ENCODE measurements around the gene ANTKMT. TPM values are rescaled to one million over a fixed set of nuclear protein-coding genes. Genes with fewer than 3 reads are reported as not detected.
A peak's percentile ranks its signal among the peaks of the same experiment; 100 is the strongest.

The ANTKMT gene
- total RNA-seq, 6 donors from 2014 or later, result 38.7 to 69.7 (median 55.7) TPM

DNA sequence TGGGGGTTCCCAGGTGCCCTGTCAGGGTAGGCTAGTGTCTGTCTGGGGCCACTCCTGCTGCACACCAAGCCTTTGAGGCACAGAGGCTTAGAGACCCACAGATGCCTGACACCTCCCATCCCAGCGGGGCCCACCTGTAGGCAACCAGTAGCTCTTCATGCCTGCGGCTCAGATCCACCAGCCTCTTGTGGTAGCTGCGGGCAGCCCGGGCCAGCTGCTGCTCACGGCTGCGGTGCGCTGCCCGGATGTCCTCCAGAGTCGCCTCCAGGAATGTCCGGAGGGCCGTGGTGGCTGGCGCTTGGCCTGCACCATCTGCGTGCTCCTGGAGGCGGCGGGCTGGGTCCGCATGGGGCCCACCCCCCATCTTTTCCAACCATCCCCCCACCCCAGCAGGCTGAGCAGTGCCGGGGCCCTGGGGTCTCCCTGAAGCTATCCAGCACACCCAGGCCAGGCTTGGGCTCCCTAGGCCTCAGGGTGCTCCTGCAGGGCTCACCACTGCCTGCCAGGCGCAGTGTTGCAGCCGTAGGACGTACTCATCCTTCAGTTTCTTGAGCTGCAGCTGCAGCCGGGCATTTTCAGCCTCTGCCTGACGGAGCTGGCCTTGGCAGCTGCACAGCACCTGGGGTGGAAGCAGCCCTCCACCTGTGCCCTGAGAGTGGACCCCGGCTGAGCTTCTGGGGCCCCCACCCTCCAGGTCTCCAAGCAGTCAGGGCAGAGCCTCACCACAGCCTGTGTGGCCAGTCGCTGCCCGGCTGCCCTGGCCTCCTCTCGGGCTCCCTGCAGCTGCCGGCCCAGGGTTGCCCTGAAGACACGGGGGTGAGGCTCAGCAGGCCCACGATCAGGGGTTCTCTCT is 3.5 kb downstream of the ANTKMT start:
- peaks cover 0 to 29% (median 17%) of the 10 kb centered on the region in 4 donors for H3K27me3 ChIP-seq
- DNase-seq (peak in 1 of 2 donors; percentile 79), ATAC-seq (ENCODE audit: low FRiP score in 2 of 2) (no peak)
- TF ChIP-seq POLR2AphosphoS5 (IDR thresholded peaks at IDR 0.05) (no peak), POLR2A (IDR thresholded peaks at IDR 0.05) (no peak), EP300 (IDR thresholded peaks at IDR 0.05) (no peak)
- TF ChIP-seq, protein P1, sequence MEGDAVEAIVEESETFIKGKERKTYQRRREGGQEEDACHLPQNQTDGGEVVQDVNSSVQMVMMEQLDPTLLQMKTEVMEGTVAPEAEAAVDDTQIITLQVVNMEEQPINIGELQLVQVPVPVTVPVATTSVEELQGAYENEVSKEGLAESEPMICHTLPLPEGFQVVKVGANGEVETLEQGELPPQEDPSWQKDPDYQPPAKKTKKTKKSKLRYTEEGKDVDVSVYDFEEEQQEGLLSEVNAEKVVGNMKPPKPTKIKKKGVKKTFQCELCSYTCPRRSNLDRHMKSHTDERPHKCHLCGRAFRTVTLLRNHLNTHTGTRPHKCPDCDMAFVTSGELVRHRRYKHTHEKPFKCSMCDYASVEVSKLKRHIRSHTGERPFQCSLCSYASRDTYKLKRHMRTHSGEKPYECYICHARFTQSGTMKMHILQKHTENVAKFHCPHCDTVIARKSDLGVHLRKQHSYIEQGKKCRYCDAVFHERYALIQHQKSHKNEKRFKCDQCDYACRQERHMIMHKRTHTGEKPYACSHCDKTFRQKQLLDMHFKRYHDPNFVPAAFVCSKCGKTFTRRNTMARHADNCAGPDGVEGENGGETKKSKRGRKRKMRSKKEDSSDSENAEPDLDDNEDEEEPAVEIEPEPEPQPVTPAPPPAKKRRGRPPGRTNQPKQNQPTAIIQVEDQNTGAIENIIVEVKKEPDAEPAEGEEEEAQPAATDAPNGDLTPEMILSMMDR (IDR thresholded peaks at IDR 0.05), result no peak
- H3K27ac ChIP-seq, result no peak overlapping the region
- H3K4me3 ChIP-seq, result no peak overlapping the region
- peaks cover 0 to 3% (median 0%) of the 10 kb centered on the region in 4 donors for H3K36me3 ChIP-seq
- 55 to 78% methylated on average over 4 to 5 of the region's 29 CpGs for WGBS, 2 donors
- no peaks in the 10 kb centered on the region for H3K9me3 ChIP-seq
- peaks cover 34 to 62% (median 50%) of the 10 kb centered on the region in 4 donors for H3K4me1 ChIP-seq

DNA sequence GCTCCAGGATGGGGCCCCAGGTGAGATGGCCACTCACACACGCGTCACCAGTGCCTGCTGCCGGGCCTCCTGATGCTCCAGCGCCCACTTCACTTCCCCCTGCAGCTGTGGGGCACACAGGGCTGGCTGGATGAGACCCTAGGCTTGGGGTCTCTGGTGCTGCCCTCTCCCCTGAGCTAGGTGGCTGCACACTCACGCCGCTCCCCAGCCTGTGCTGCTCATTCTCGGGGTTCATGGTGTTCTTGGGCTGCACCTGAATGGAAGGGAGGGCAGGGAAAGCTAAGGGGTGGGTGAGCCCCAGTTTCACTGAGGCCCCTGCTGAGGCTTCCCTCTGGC is 4.1 kb downstream of the ANTKMT start:
- H3K4me3 ChIP-seq, result no peak overlapping the region
- DNase-seq (no peak), ATAC-seq (ENCODE audit: low FRiP score in 2 of 2) (no peak)
- peaks cover 0 to 6% (median under 1%) of the 10 kb centered on the region in 4 donors for H3K36me3 ChIP-seq
- TF ChIP-seq EP300 (IDR thresholded peaks at IDR 0.05) (no peak), POLR2A (IDR thresholded peaks at IDR 0.05) (no peak), POLR2AphosphoS5 (IDR thresholded peaks at IDR 0.05) (no peak)
- TF ChIP-seq, protein P1 (IDR thresholded peaks at IDR 0.05), result no peak
- peaks cover 30 to 59% (median 47%) of the 10 kb centered on the region in 4 donors for H3K4me1 ChIP-seq
- WGBS, 2 donors, result 84 to 95% methylated on average over 3 to 7 of the region's 7 CpGs
- peaks cover 0 to 29% (median 17%) of the 10 kb centered on the region in 4 donors for H3K27me3 ChIP-seq
- no peaks in the 10 kb centered on the region for H3K9me3 ChIP-seq
- H3K27ac ChIP-seq, result no peak overlapping the region

DNA sequence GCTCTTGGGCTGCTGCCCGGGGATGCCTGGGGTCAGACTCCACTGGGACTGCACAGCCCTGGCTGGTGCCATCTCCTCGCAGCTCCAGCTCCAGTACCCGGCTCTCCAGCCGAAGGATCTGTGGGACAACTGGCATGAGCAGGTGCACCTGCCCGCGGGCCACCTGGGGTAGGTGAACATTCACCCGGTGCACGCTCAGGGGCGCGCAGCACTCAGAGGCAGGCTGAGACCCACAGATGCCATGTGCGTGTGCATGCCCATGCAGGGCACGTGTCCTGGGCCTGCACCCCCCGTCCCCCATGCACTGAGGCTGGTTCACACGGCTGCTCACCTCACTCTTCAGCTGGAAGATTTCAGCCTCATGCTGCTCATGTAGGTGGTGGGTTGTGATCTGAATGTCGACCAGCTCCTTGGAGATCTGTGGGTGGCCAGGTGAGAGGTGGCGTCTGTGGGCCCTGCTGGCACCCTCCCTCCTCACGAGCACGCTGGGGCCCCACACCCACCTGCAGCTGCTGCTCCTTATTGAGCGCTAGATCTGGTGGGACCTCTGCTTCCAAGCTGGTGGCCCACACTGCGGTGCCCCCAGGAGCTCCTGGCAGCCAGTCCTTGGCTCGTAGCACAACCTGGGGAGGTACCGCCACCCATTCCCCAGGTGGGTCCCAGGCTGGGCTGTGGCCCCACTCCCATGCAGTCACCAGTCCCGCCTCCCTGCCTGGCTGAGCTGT is 4.7 kb downstream of the ANTKMT start:
- TF ChIP-seq EP300 (IDR thresholded peaks at IDR 0.05) (no peak), POLR2A (IDR thresholded peaks at IDR 0.05) (peak in 1 of 4 donors; percentile 0), POLR2AphosphoS5 (IDR thresholded peaks at IDR 0.05) (no peak)
- TF ChIP-seq, protein P1 (IDR thresholded peaks at IDR 0.05), result no peak
- no peak overlapping the region for H3K27ac ChIP-seq
- peaks cover 0 to 11% (median 4%) of the 10 kb centered on the region in 4 donors for H3K36me3 ChIP-seq
- ATAC-seq (ENCODE audit: low FRiP score in 2 of 2), result no peak
- peak overlapping the region in 2 of 4 donors; percentile 54 to 64 for H3K4me3 ChIP-seq
- H3K4me1 ChIP-seq, result peaks cover 27 to 53% (median 41%) of the 10 kb centered on the region in 4 donors
- no peaks in the 10 kb centered on the region for H3K9me3 ChIP-seq
- peaks cover 0 to 29% (median 17%) of the 10 kb centered on the region in 4 donors for H3K27me3 ChIP-seq
- peak in 1 of 2 donors; percentile 78 for DNase-seq
- WGBS, 2 donors, result 58 to 74% methylated on average over 3 to 13 of the region's 23 CpGs

DNA sequence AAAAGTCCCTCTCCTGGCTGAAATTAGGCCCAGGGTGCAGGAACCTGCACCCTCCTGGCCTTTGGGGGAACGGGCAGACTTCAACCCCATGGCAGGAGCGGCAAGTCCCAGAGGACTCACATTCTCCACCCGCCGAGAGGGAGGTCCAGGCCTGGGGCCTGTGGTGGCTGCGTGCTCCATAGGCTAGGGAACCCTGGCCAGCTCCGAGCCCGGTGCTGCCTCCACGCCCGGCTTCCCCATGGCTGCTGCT is 5.2 kb downstream of the ANTKMT start:
- peak overlapping the region in 3 of 4 donors; percentile 54 to 65 (median 64) for H3K4me3 ChIP-seq
- no peak for TF ChIP-seq EP300 (IDR thresholded peaks at IDR 0.05)
- peak in 1 of 4 donors; percentile 5 for TF ChIP-seq POLR2A (IDR thresholded peaks at IDR 0.05)

More for the DNA sequence above, 5.2 kb downstream of the ANTKMT start:
- ATAC-seq (ENCODE audit: low FRiP score in 2 of 2) (no peak), DNase-seq (no peak)
- H3K36me3 ChIP-seq, result peaks cover 0 to 11% (median 6%) of the 10 kb centered on the region in 4 donors
- H3K27ac ChIP-seq, result no peak overlapping the region
- H3K9me3 ChIP-seq, result no peaks in the 10 kb centered on the region
- 44 to 46% methylated on average over 5 of the region's 9 CpGs for WGBS, 2 donors
- peaks cover 0 to 29% (median 17%) of the 10 kb centered on the region in 4 donors for H3K27me3 ChIP-seq
- peaks cover 27 to 50% (median 40%) of the 10 kb centered on the region in 4 donors for H3K4me1 ChIP-seq
